Measurements from ENCODE around the gene PTPRM. TPM values are rescaled to one million over a fixed set of nuclear protein-coding genes. Genes with fewer than 3 reads are reported as not detected.

The PTPRM gene
- total RNA-seq, 1 experiment from 2014 or later = 11.1 TPM

- TF ChIP-seq STAT6 (CRISPR knock-in tag; conservative IDR thresholded peaks at IDR 0.05; ENCODE audit: low read depth) (no peak), ARID4B (CRISPR knock-in tag; IDR thresholded peaks at IDR 0.05; ENCODE audit: borderline replicate concordance) (no peak)
These were observed 203.8 kb downstream of the PTPRM start (continued) for GRCh38 chr18:7770908-7771307.

- no peak for DNase-seq (ENCODE audit: low spot score)
- H3K4me3 Mint-ChIP-seq = no peak overlapping the region
- no peaks in the 10 kb centered on the region for H3K36me3 Mint-ChIP-seq
- H3K27ac Mint-ChIP-seq = no peak overlapping the region
- POLR2A ChIA-PET = no interaction called here
- ATAC-seq = no peak
- H3K9me3 Mint-ChIP-seq = no peaks in the 10 kb centered on the region
- TF ChIP-seq ZNF425 (CRISPR knock-in tag; conservative IDR thresholded peaks at IDR 0.05) (no peak), ZNF671 (CRISPR knock-in tag; IDR thresholded peaks at IDR 0.05) (no peak), MLX (CRISPR knock-in tag; IDR thresholded peaks at IDR 0.05) (no peak), MYBL2 (CRISPR knock-in tag; IDR thresholded peaks at IDR 0.05) (no peak), SP1 (CRISPR knock-in tag; conservative IDR thresholded peaks at IDR 0.05) (no peak), JUN (CRISPR knock-in tag; IDR thresholded peaks at IDR 0.05) (no peak), ZNF232 (CRISPR knock-in tag; IDR thresholded peaks at IDR 0.05) (no peak), PREB (CRISPR knock-in tag; IDR thresholded peaks at IDR 0.05; ENCODE audit: borderline replicate concordance) (no peak)
- CTCF ChIA-PET = interaction anchor here (0.9 to 1.4 kb wide), 2 partner anchors 8 to 17 kb away, joined by 3 to 6 read pairs; no protein-coding TSS in a partner anchor
- peaks cover 3% of the 10 kb centered on the region; the same call in 1 of the 2 replicates for H3K4me1 Mint-ChIP-seq
- H3K27me3 Mint-ChIP-seq (ENCODE audit: low read depth) = no peaks in the 10 kb centered on the region
These were observed 205.4 kb downstream of the PTPRM start for GRCh38 chr18:7772510-7772888.

- no peak for ATAC-seq
- no peak overlapping the region for H3K27ac Mint-ChIP-seq
- peaks cover 3% of the 10 kb centered on the region; the same call in 1 of the 2 replicates for H3K4me1 Mint-ChIP-seq
- CTCF ChIA-PET = no interaction called here
- DNase-seq (ENCODE audit: low spot score) = no peak
- no peak for TF ChIP-seq E2F1 (CRISPR knock-in tag; IDR thresholded peaks at IDR 0.05)
- no peak overlapping the region for H3K4me3 Mint-ChIP-seq
- POLR2A ChIA-PET = no interaction called here
- H3K27me3 Mint-ChIP-seq (ENCODE audit: low read depth) = no peaks in the 10 kb centered on the region
- H3K36me3 Mint-ChIP-seq = no peaks in the 10 kb centered on the region
- no peaks in the 10 kb centered on the region for H3K9me3 Mint-ChIP-seq
These were observed 205.8 kb downstream of the PTPRM start for GRCh38 chr18:7772951-7773350.
